ENCODE results near the gene NR2F2.

The NR2F2 gene

GRCh38 chr15:96340598-96341512, 10.4 kb downstream of the NR2F2 start:
- H3K27me3 Mint-ChIP-seq = peaks cover 61% of the 10 kb centered on the region
- H3K36me3 Mint-ChIP-seq = peaks cover 4% of the 10 kb centered on the region
- no peak overlapping the region for H3K27ac Mint-ChIP-seq
- H3K4me3 Mint-ChIP-seq = peak overlapping the region; percentile 30
- H3K9me3 Mint-ChIP-seq (ENCODE audit: low read depth) = no peaks in the 10 kb centered on the region
- H3K4me1 Mint-ChIP-seq (ENCODE audit: low read depth) = peaks cover 11% of the 10 kb centered on the region

- Mint-ChIP-seq H3K27me3 (peaks cover 57% of the 10 kb centered on the region), H3K27ac (no peak overlapping the region), H3K36me3 (peaks cover 4% of the 10 kb centered on the region), H3K4me1 (ENCODE audit: low read depth) (peaks cover 11% of the 10 kb centered on the region), H3K4me3 (peak overlapping the region; percentile 30), H3K9me3 (ENCODE audit: low read depth) (no peaks in the 10 kb centered on the region)
Observed at GRCh38 chr15:96341513-96342405, 11.3 kb downstream of the NR2F2 start.

- peaks cover 11% of the 10 kb centered on the region for H3K4me1 Mint-ChIP-seq (ENCODE audit: low read depth)
- H3K27me3 Mint-ChIP-seq = peaks cover 56% of the 10 kb centered on the region
- no peak overlapping the region for H3K4me3 Mint-ChIP-seq
- H3K9me3 Mint-ChIP-seq (ENCODE audit: low read depth) = no peaks in the 10 kb centered on the region
- no peak overlapping the region for H3K27ac Mint-ChIP-seq
- peaks cover 4% of the 10 kb centered on the region for H3K36me3 Mint-ChIP-seq
Observed at GRCh38 chr15:96342406-96343112, 12.1 kb downstream of the NR2F2 start.

GRCh38 chr15:96343113-96344059, 12.9 kb downstream of the NR2F2 start:
- Mint-ChIP-seq H3K27ac (no peak overlapping the region), H3K9me3 (ENCODE audit: low read depth) (no peaks in the 10 kb centered on the region), H3K4me3 (no peak overlapping the region)

GRCh38 chr15:96344060-96344705, 13.7 kb downstream of the NR2F2 start:
- Mint-ChIP-seq H3K36me3 (peaks cover 4% of the 10 kb centered on the region), H3K27me3 (peaks cover 64% of the 10 kb centered on the region), H3K4me1 (ENCODE audit: low read depth) (peaks cover 12% of the 10 kb centered on the region), H3K27ac (no peak overlapping the region), H3K9me3 (ENCODE audit: low read depth) (no peaks in the 10 kb centered on the region), H3K4me3 (no peak overlapping the region)

More at GRCh38 chr15:96343113-96344059, 12.9 kb downstream of the NR2F2 start:
- Mint-ChIP-seq H3K36me3 (peaks cover 4% of the 10 kb centered on the region), H3K27me3 (peaks cover 59% of the 10 kb centered on the region), H3K4me1 (ENCODE audit: low read depth) (peaks cover 12% of the 10 kb centered on the region)

- H3K9me3 Mint-ChIP-seq (ENCODE audit: low read depth) = no peaks in the 10 kb centered on the region
- peaks cover 4% of the 10 kb centered on the region for H3K36me3 Mint-ChIP-seq
- peaks cover 12% of the 10 kb centered on the region for H3K4me1 Mint-ChIP-seq (ENCODE audit: low read depth)
- H3K27me3 Mint-ChIP-seq = peaks cover 65% of the 10 kb centered on the region
- no peak overlapping the region for H3K27ac Mint-ChIP-seq
- H3K4me3 Mint-ChIP-seq = no peak overlapping the region
Observed at GRCh38 chr15:96344706-96345559, 14.4 kb downstream of the NR2F2 start.

- Mint-ChIP-seq H3K27ac (no peak overlapping the region), H3K9me3 (ENCODE audit: low read depth) (no peaks in the 10 kb centered on the region), H3K4me1 (ENCODE audit: low read depth) (peaks cover 7% of the 10 kb centered on the region), H3K27me3 (peaks cover 67% of the 10 kb centered on the region), H3K36me3 (no peaks in the 10 kb centered on the region), H3K4me3 (no peak overlapping the region)
Observed at GRCh38 chr15:96345560-96346399, 15.3 kb downstream of the NR2F2 start.

- H3K4me3 Mint-ChIP-seq = no peak overlapping the region
- no peak overlapping the region for H3K27ac Mint-ChIP-seq
- no peaks in the 10 kb centered on the region for H3K9me3 Mint-ChIP-seq (ENCODE audit: low read depth)
- peaks cover 3% of the 10 kb centered on the region for H3K4me1 Mint-ChIP-seq (ENCODE audit: low read depth)
- peaks cover 68% of the 10 kb centered on the region for H3K27me3 Mint-ChIP-seq
- H3K36me3 Mint-ChIP-seq = no peaks in the 10 kb centered on the region
Observed at GRCh38 chr15:96346409-96346970, 16.0 kb downstream of the NR2F2 start.

GRCh38 chr15:96347181-96348111, 16.9 kb downstream of the NR2F2 start:
- Mint-ChIP-seq H3K36me3 (no peaks in the 10 kb centered on the region), H3K4me1 (ENCODE audit: low read depth) (peaks cover 3% of the 10 kb centered on the region), H3K9me3 (ENCODE audit: low read depth) (no peaks in the 10 kb centered on the region), H3K4me3 (no peak overlapping the region), H3K27ac (no peak overlapping the region), H3K27me3 (peaks cover 68% of the 10 kb centered on the region)

GRCh38 chr15:96348112-96349027, 17.9 kb downstream of the NR2F2 start:
- H3K4me1 Mint-ChIP-seq (ENCODE audit: low read depth) = peaks cover 3% of the 10 kb centered on the region
- H3K27ac Mint-ChIP-seq = no peak overlapping the region
- peaks cover 68% of the 10 kb centered on the region for H3K27me3 Mint-ChIP-seq
- no peak overlapping the region for H3K4me3 Mint-ChIP-seq
- no peaks in the 10 kb centered on the region for H3K36me3 Mint-ChIP-seq
- H3K9me3 Mint-ChIP-seq (ENCODE audit: low read depth) = no peaks in the 10 kb centered on the region
